HG02588 (cell line): ENCODE results near the gene SMTN.
"Not testable (repeated sequence)": the region's sequence is repeated elsewhere in the genome, so short reads cannot be mapped to it uniquely, and the experiment has no call there.

Experiments
- ATAC-seq: cut with Tn5 transposase; IDR thresholded peaks from one replicate; pipeline ENCODE4 v1.9.1; 2021; ENCODE audit warnings: mild to moderate bottlenecking, moderate library complexity; ENCODE audit not compliant: unreplicated experiment

Gene SMTN

GRCh38 chr22:31103111-31103510 lies 22.0 kb downstream of the SMTN start:
- no peak for ATAC-seq

GRCh38 chr22:31103899-31104694 lies 23.0 kb downstream of the SMTN start:
- ATAC-seq: no peak

GRCh38 chr22:31104869-31105268 lies 23.8 kb downstream of the SMTN start:
- no peak for ATAC-seq

GRCh38 chr22:31105282-31105929 lies 24.3 kb downstream of the SMTN start:
- ATAC-seq: no peak

GRCh38 chr22:31106001-31106571 lies 25.0 kb downstream of the SMTN start:
- no peak for ATAC-seq

- no peak for ATAC-seq
These were observed 25.6 kb downstream of the SMTN start for GRCh38 chr22:31106731-31107177.

- peak; percentile 85 for ATAC-seq
These were observed 26.2 kb downstream of the SMTN start, which contains the start of gene SELENOM for GRCh38 chr22:31107178-31107893. Gene SELENOM (minus strand): TSS chr22:31107568. CDS start chr22:31107505, 63 bp downstream.

- peak; percentile 16 for ATAC-seq
These were observed 26.7 kb downstream of the SMTN start for GRCh38 chr22:31107894-31108218.

- not testable (repeated sequence) for ATAC-seq
These were observed 31.5 kb downstream of the SMTN start for GRCh38 chr22:31112547-31113091.

- ATAC-seq: no peak
These were observed 37.1 kb downstream of the SMTN start for GRCh38 chr22:31118046-31118820.

- ATAC-seq: no peak
These were observed 38.1 kb downstream of the SMTN start for GRCh38 chr22:31119026-31119717.

GRCh38 chr22:31120230-31120629 lies 39.1 kb downstream of the SMTN start:
- ATAC-seq: no peak

GRCh38 chr22:31120642-31121041 lies 39.5 kb downstream of the SMTN start:
- no peak for ATAC-seq

GRCh38 chr22:31121403-31121802 lies 40.3 kb downstream of the SMTN start:
- ATAC-seq: no peak

- ATAC-seq: no peak
These were observed 41.0 kb downstream of the SMTN start for GRCh38 chr22:31122196-31122531.

GRCh38 chr22:31122532-31123291 lies 41.6 kb downstream of the SMTN start, which contains the start of gene INPP5J:
Gene INPP5J (plus strand): TSS chr22:31122966. CDS start chr22:31123015, 49 bp downstream.
- no peak for ATAC-seq

GRCh38 chr22:31123292-31123602 lies 42.1 kb downstream of the SMTN start:
- ATAC-seq: no peak

- no peak for ATAC-seq
These were observed 43.2 kb downstream of the SMTN start for GRCh38 chr22:31124290-31124689.

GRCh38 chr22:31124811-31125465 lies 43.8 kb downstream of the SMTN start:
- no peak for ATAC-seq
